Keratinocyte (primary cell): ENCODE data around the gene FGF4. TPM values are rescaled to one million over a fixed set of nuclear protein-coding genes. Genes with fewer than 3 reads are reported as not detected.

Experiments
- DNase-seq: peaks from one replicate; pipeline ENCODE4 v3.0.0-alpha.2; 2011; ENCODE audit warnings: low read depth, missing footprints, low spot score
- FAIRE-seq: peaks from 2 replicates; lab custom pipeline; 2011; peaks lifted over from hg19 to GRCh38; lab: Jason Lieb, UNC
- H2AFZ ChIP-seq: 2 replicates; pipeline ENCODE4 v1.6.0; 2012; ENCODE audit warnings: low read length, control low read depth, inconsistent platforms; ENCODE audit not compliant: control insufficient read depth
- H3K27ac ChIP-seq: 2 replicates; pipeline ENCODE4 v1.5.1; 2011; ENCODE audit warnings: low read length; ENCODE audit not compliant: control insufficient read depth, insufficient read depth
- H3K27me3 ChIP-seq: 3 replicates; pipeline ENCODE4 v1.6.0; 2011; ENCODE audit warnings: low read length; ENCODE audit not compliant: control insufficient read depth, insufficient read depth; ENCODE audit errors: extremely low read depth
- H3K36me3 ChIP-seq, 2 experiments: 2 replicates in 1 of 2; 3 replicates in 1 of 2; pipeline ENCODE4 v1.5.1; 2011; ENCODE audit warnings: low read length in 2 of 2, mild to moderate bottlenecking in 1 of 2; ENCODE audit not compliant: control insufficient read depth in 2 of 2, insufficient read depth in 2 of 2; ENCODE audit errors: extremely low read depth in 1 of 2
- H3K4me1 ChIP-seq: 3 replicates; pipeline ENCODE4 v1.5.1; 2011; ENCODE audit warnings: low read length; ENCODE audit not compliant: control insufficient read depth, insufficient read depth; ENCODE audit errors: extremely low read depth
- H3K4me2 ChIP-seq: 3 replicates; pipeline ENCODE4 v1.6.0; 2011; ENCODE audit warnings: low read depth, low read length; ENCODE audit not compliant: control insufficient read depth, insufficient read depth; ENCODE audit errors: extremely low read depth
- H3K4me3 ChIP-seq, 3 experiments: fragments of 200-600 bp in 1 of 3; sonication (generic) in 1 of 3; 2 replicates in 2 of 3; 3 replicates in 1 of 3; pipeline ENCODE4 v1.5.1; 2011 to 2016; ENCODE audit warnings: low read length in 3 of 3, mild to moderate bottlenecking in 3 of 3, control low read depth in 2 of 3, inconsistent platforms in 1 of 3, low read depth in 1 of 3, mixed read lengths in 1 of 3, mixed run types in 1 of 3, moderate library complexity in 1 of 3; ENCODE audit not compliant: control insufficient read depth in 2 of 3, insufficient read depth in 2 of 3; ENCODE audit errors: extremely low read depth in 1 of 3
- H3K79me2 ChIP-seq: 2 replicates; pipeline ENCODE4 v1.6.0; 2012; ENCODE audit warnings: low read length; ENCODE audit not compliant: control insufficient read depth, insufficient read depth
- H3K9ac ChIP-seq: 3 replicates; pipeline ENCODE4 v1.6.0; 2011; ENCODE audit warnings: low read length; ENCODE audit not compliant: control insufficient read depth, insufficient read depth; ENCODE audit errors: extremely low read depth
- H3K9me1 ChIP-seq: 3 replicates; pipeline ENCODE4 v1.6.0; 2011; ENCODE audit warnings: low read length; ENCODE audit not compliant: control insufficient read depth, insufficient read depth; ENCODE audit errors: extremely low read depth
- H3K9me3 ChIP-seq: 2 replicates; pipeline ENCODE4 v1.5.1; 2012; ENCODE audit warnings: low read depth, low read length; ENCODE audit not compliant: control insufficient read depth
- H4K20me1 ChIP-seq: 3 replicates; pipeline ENCODE4 v1.6.0; 2011; ENCODE audit warnings: low read length; ENCODE audit not compliant: control insufficient read depth, insufficient read depth; ENCODE audit errors: extremely low read depth
- EZH2 ChIP-seq: IDR thresholded peaks from one replicate; pipeline ENCODE4 v1.6.1; 2012; ENCODE audit warnings: inconsistent platforms, mild to moderate bottlenecking, low read length, moderate library complexity
- dilution Hi-C: fragments of 300-500 bp; cut with MboI; formaldehyde crosslinking; loops from one replicate; pipeline ENCODE4 v1.7.0; 2020; ENCODE audit warnings: low sequenced_read_pairs; ENCODE audit not compliant: extremely low pct_ligation_motif_present
- polyA plus RNA-seq, 5 experiments: library from polyadenylated mRNA; depleted of rRNA in 3 of 5; stranded (reverse) in 3 of 5; stranded (forward) in 1 of 5; unstranded in 1 of 5; fragments of >200 nt; gene quantifications; 1 replicate in 1 of 5; 2 replicates in 3 of 5; 3 replicates in 1 of 5; pipeline versions ENCODE4 v1.2.1 to v1.2.3, GENCODE V29; 2011 to 2012; ENCODE audit warnings: missing spikeins in 2 of 5, low read depth in 1 of 5, low replicate concordance in 1 of 5
- TF ChIP-seq, protein P1 (sequence below), 3 experiments: IDR thresholded peaks in 1 of 3; conservative IDR thresholded peaks in 1 of 3; optimal IDR thresholded peaks in 1 of 3; 2 replicates in 2 of 3; 3 replicates in 1 of 3; pipeline versions ENCODE3 to v1.5.1; 2011; ENCODE audit warnings: low read length in 3 of 3, mild to moderate bottlenecking in 3 of 3, moderate library complexity in 2 of 3, control low read depth in 1 of 3, inconsistent platforms in 1 of 3; ENCODE audit not compliant: insufficient read depth in 2 of 3; ENCODE audit errors: extremely low read depth in 1 of 3

Gene FGF4
- polyA plus RNA-seq, 1 donor (not counting 4 experiments of a cell fraction or from before 2014, with no cell fraction given), result not detected

- Histone ChIP-seq H3K9ac (no peak overlapping the region), H4K20me1 (no peaks in the 10 kb centered on the region), H3K4me2 (no peak overlapping the region), H3K4me3 (no peak overlapping the region), H3K36me3 (no peaks in the 10 kb centered on the region), H3K4me1 (no peaks in the 10 kb centered on the region), H2AFZ (no peak overlapping the region), H3K9me1 (no peaks in the 10 kb centered on the region), H3K27ac (no peak overlapping the region), H3K27me3 (no peaks in the 10 kb centered on the region), H3K9me3 (no peaks in the 10 kb centered on the region), H3K79me2 (no peaks in the 10 kb centered on the region)
- no peak for FAIRE-seq
- dilution Hi-C loops, result no loop called here
- TF ChIP-seq, protein P1, sequence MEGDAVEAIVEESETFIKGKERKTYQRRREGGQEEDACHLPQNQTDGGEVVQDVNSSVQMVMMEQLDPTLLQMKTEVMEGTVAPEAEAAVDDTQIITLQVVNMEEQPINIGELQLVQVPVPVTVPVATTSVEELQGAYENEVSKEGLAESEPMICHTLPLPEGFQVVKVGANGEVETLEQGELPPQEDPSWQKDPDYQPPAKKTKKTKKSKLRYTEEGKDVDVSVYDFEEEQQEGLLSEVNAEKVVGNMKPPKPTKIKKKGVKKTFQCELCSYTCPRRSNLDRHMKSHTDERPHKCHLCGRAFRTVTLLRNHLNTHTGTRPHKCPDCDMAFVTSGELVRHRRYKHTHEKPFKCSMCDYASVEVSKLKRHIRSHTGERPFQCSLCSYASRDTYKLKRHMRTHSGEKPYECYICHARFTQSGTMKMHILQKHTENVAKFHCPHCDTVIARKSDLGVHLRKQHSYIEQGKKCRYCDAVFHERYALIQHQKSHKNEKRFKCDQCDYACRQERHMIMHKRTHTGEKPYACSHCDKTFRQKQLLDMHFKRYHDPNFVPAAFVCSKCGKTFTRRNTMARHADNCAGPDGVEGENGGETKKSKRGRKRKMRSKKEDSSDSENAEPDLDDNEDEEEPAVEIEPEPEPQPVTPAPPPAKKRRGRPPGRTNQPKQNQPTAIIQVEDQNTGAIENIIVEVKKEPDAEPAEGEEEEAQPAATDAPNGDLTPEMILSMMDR (optimal IDR thresholded peaks at IDR 0.05 in 1 of 3, IDR thresholded peaks at IDR 0.05 in 1 of 3, conservative IDR thresholded peaks at IDR 0.05 in 1 of 3; ENCODE audit: extremely low read depth in 1 of 3, insufficient read depth in 2 of 3, low read length in 3 of 3), result no peak
- TF ChIP-seq EZH2, result no peak
- DNase-seq, result no peak
Measured at GRCh38 chr11:69791276-69792180, 16.4 kb upstream of the FGF4 start.

- FAIRE-seq, result no peak
- H3K9me3 ChIP-seq, result no peaks in the 10 kb centered on the region
Measured at GRCh38 chr11:69788956-69789355, 13.8 kb upstream of the FGF4 start.

More at GRCh38 chr11:69788956-69789355, 13.8 kb upstream of the FGF4 start:
- no peaks in the 10 kb centered on the region for H4K20me1 ChIP-seq
- H3K9ac ChIP-seq, result no peak overlapping the region
- no peak overlapping the region for H2AFZ ChIP-seq
- no peaks in the 10 kb centered on the region for H3K27me3 ChIP-seq
- H3K9me1 ChIP-seq, result no peaks in the 10 kb centered on the region
- no peak for DNase-seq
- TF ChIP-seq EZH2, result no peak
- TF ChIP-seq, protein P1 (optimal IDR thresholded peaks at IDR 0.05 in 1 of 3, IDR thresholded peaks at IDR 0.05 in 1 of 3, conservative IDR thresholded peaks at IDR 0.05 in 1 of 3; ENCODE audit: extremely low read depth in 1 of 3, insufficient read depth in 2 of 3, low read length in 3 of 3), result no peak
- H3K4me3 ChIP-seq, result no peak overlapping the region
- H3K27ac ChIP-seq, result no peak overlapping the region
- H3K79me2 ChIP-seq, result no peaks in the 10 kb centered on the region
- no peaks in the 10 kb centered on the region for H3K36me3 ChIP-seq
- H3K4me2 ChIP-seq, result no peak overlapping the region
- dilution Hi-C loops, result no loop called here
- H3K4me1 ChIP-seq, result no peaks in the 10 kb centered on the region
